HepG2 (cell line): Measurements from ENCODE around the gene EBPL.

Experiments
- EZH2 ChIP-seq: conservative IDR thresholded peaks from 2 replicates; pipeline ENCODE4 v1.6.1; 2012; ENCODE audit warnings: mild to moderate bottlenecking, low read depth, low read length, moderate library complexity
- FOXA1 ChIP-seq, 2 experiments: fragments of 450-650 bp in 1 of 2; sonication (generic) in 1 of 2; formaldehyde crosslinking in 1 of 2; IDR thresholded peaks; 2 replicates each; pipeline versions ENCODE4 v1.4.0 to v1.6.1; 2016 to 2020; ENCODE audit warnings: missing genetic modification reagents in 1 of 2
- ZNF282 ChIP-seq: fragments of 450-650 bp; IDR thresholded peaks from 2 replicates; pipeline ENCODE4 v1.6.1; 2018; ENCODE audit not compliant: partially characterized antibody
- ZNF510 ChIP-seq: sonication (generic); formaldehyde crosslinking; IDR thresholded peaks from 2 replicates; pipeline ENCODE4 v1.4.0; 2020; ENCODE audit warnings: low read depth, mild to moderate bottlenecking, missing genetic modification reagents
- ZNF616 ChIP-seq: sonication (generic); formaldehyde crosslinking; IDR thresholded peaks from 2 replicates; pipeline ENCODE4 v1.5.0; 2020; ENCODE audit warnings: low read depth, mild to moderate bottlenecking, missing genetic modification reagents
- ZNF629 ChIP-seq: sonication (generic); formaldehyde crosslinking; conservative IDR thresholded peaks from 2 replicates; pipeline ENCODE4 v1.5.0; 2020; ENCODE audit warnings: missing genetic modification reagents
- TF ChIP-seq, protein P1 (sequence below): sonication (generic); IDR thresholded peaks from 2 replicates; pipeline ENCODE4 v1.6.1; 2016; ENCODE audit warnings: low read depth, borderline replicate concordance

DNA sequence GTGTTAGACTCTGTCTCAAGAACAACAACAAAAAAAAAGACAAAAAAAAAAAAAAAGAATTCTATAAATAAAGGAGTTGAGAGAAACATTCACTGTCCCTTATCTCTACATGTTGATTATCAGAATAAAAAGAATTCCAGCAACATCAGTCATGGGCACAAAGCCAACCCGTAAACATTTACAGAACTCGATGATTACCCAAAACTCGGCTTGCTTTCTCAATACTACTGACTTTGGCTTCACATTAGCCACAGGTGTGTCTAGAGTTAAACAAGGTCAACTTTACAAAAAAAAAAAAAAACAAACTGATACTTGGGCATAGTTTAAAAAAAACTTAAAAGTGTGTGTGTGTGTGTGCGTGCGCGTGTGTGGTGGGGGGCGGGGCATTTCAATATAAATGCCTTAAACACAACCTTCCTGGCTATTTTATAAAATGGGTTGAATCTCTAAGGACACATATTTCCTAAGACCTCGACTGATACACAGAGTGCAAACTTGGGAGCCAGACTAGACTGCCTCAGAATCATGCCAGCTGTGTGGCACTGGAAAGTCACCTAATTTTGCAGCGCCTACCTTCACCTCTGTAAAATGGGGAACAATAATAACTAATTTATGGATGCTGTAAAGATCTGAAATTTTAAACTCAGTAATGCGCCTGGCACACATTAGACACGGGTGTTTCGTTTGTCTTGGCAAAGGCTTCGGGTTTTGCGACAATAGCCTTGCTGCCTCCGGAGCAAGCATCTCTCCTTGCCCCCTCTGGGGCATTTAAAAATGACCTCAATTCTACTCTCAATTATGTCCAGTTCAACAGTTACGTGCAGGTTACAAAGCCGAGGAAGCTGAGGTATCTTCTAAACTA is 922 bp downstream of the EBPL start:
- TF ChIP-seq ZNF629 (CRISPR knock-in tag) (peak; percentile 54), FOXA1 (IDR thresholded peaks at IDR 0.05) (no peak), FOXA1 (CRISPR knock-in tag; IDR thresholded peaks at IDR 0.05) (0 out of 2 replicates have a peak, but pooled peaks have one; percentile 42), EZH2 (no peak), ZNF616 (no peak), ZNF282 (no peak), ZNF510 (CRISPR knock-in tag) (no peak)
- TF ChIP-seq, protein P1, sequence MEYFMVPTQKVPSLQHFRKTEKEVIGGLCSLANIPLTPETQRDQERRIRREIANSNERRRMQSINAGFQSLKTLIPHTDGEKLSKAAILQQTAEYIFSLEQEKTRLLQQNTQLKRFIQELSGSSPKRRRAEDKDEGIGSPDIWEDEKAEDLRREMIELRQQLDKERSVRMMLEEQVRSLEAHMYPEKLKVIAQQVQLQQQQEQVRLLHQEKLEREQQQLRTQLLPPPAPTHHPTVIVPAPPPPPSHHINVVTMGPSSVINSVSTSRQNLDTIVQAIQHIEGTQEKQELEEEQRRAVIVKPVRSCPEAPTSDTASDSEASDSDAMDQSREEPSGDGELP = no peak
